Posterior vena cava (tissue), 2 donors: ENCODE data around the gene NUP62. TPM values are rescaled to one million over a fixed set of nuclear protein-coding genes. Genes with fewer than 3 reads are reported as not detected.
"Not testable (repeated sequence)": the region's sequence is repeated elsewhere in the genome, so short reads cannot be mapped to it uniquely, and the experiment has no call there.

Source experiments
- DNase-seq: peaks from one replicate; pipeline ENCODE4 v3.0.0-alpha.2; 2020; ENCODE audit warnings: low spot score
- intact Hi-C, 2 donors: fragments of 100-400 bp; cut with DNase I; formaldehyde crosslinking; loops; one replicate each; pipeline versions ENCODE4 v1.14.1 to v1.14.2; 2022 to 2023
- long read RNA-seq, 2 donors: library from polyadenylated mRNA; unstranded; transcript quantifications; one replicate each; pipeline ENCODE4 v2.0.0, GENCODE V29; 2020 to 2021
- total RNA-seq, 2 donors: library from RNA; stranded (reverse); fragmentation: NEBNext Ultra II Directional; extraction: Animal tissue kit (Norgen Biotek cat#: 25700); gene quantifications; one replicate each; pipeline ENCODE4 v1.2.1, GENCODE V29; 2021
- donor health status: DM: yes; HTN: yes; CAD: no.
- donor health status: DM: yes; HTN: yes; CAD: no.

NUP62 gene
- 10 to 100 TPM; 21.9 to 27.1 TPM for total RNA-seq
- long read RNA-seq, donor 1, partial matches to known transcripts, result 0 of 19 reads
- long read RNA-seq, donor 1, other reads (novel, unspliced or antisense), result 14 of 19 reads
- long read RNA-seq, donor 2, transcript NUP62-201 (3 exons, 2,870 nt), result minor isoform, 18 of 102 reads
- long read RNA-seq, donor 2, transcript NUP62-211 (3 exons, 2,053 nt), result minor isoform, 10 of 102 reads
- long read RNA-seq, donor 2, transcript NUP62-202 (2 exons, 3,479 nt), result major isoform, 32 of 102 reads
- long read RNA-seq, donor 2, partial matches to known transcripts, result 0 of 102 reads
- long read RNA-seq, donor 2, other reads (novel, unspliced or antisense), result 41 of 102 reads

DNA sequence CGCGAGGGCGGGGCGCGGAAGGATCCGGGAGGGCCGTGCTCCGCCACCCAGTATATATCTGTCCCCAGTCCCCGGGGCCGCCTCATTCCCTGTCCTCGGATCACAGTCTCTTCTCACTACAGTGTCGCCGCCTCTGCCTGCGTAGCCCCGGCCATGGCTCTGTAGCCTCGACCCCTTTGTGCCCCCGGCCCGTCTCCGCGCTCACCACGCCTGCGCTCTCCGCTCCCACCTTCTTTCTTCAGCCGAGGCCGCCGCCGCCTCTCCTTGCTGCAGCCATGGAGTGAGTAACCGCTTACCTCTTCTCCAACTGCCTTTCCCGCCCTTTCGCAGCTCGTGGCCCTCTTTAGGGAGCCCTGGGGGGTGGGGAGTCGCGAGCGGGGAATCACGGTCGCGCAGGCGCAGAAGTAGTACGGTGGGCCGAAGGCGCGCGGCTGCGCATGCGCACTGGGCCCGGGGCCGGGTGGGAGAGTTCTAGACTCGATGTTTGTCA lies at the start of gene NUP62, which contains the start of gene ATF5:
Gene NUP62, minus strand, starts transcription at position 384 of the 490 bp plus-strand sequence. CDS start 19,697 bp downstream, outside the sequence.
Gene ATF5, plus strand, starts transcription at position 85 of the 490 bp plus-strand sequence. CDS start 1,646 bp downstream, outside the sequence.
- peak; percentile 97 for DNase-seq

DNA sequence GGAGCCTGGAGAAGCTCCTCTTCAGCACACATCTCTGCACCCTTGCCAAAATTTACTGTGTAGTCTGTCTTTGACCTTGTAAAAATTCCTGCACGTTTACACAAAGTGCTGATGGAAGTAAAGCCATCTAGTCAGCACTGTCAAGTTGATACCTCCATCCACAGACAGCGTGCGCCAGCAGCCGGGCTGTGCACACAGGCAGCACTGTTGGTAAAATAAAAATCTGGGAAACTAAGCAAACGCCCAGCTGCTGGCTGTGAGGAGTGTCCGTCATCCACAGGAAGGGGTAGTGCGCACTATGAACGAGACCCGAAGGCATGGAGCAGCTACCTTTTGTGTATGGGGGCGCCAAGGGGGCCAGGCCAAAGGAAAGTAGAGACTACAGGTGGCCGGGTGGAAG lies 49.0 kb upstream of the NUP62 start:
- no peak for DNase-seq
- intact Hi-C loops, result no loop called here

More for the DNA sequence above, at the start of gene NUP62, which contains the start of gene ATF5:
- intact Hi-C loops, result no loop called here

DNA sequence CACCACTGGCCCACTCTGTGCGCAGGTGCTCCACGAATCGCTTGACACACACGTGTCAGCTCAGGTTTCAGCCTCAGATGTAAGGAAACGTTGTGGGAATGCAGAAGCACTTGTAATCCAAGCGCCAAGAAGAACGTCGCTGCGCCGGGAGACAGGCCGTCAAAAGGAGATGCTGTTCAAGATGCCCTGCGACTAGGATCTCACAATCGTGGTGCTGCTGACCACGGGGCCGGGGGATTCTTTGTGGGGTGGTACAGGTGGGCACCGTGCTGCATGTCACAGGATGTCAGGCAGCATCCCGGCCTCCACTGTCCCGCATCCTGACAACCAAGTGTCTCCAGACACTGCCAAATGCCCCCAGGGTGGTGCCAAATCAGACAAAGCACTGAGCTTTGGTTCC lies 48.6 kb upstream of the NUP62 start:
- intact Hi-C loops, result no loop called here
- no peak for DNase-seq

- DNase-seq, result no peak
- intact Hi-C loops, result no loop called here
These were observed 47.8 kb upstream of the NUP62 start for GRCh38 chr19:49977076-49977475.

GRCh38 chr19:49976496-49976895 lies 47.2 kb upstream of the NUP62 start:
- intact Hi-C loops, result no loop called here
- no peak for DNase-seq

GRCh38 chr19:49975051-49975450 lies 45.7 kb upstream of the NUP62 start:
- intact Hi-C loops, result no loop called here

DNA sequence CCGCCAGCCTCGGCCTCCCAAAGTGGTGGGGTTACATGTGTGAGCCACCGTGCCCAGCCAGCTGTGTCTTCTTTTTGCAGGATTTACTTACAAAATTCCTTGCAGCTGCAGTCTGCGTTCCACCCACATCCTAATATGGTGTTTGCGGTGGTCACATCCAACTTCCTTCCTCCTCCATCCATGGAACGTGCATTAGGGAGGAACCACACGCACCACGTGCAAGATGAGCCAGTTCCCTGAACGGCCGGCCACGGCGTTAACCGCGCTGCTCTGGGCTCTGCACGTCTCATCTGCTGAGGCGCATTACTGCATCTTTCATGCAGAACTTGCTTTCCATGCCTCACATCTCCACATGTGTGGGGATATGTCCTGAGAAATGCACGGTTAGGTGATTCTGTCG lies 44.7 kb upstream of the NUP62 start:
- intact Hi-C loops, result no loop called here
- peak; percentile 89 for DNase-seq

More at GRCh38 chr19:49975051-49975450, 45.7 kb upstream of the NUP62 start:
- no peak for DNase-seq

GRCh38 chr19:49972841-49973240 lies 43.5 kb upstream of the NUP62 start:
- intact Hi-C loops, result no loop called here
- DNase-seq, result no peak

- intact Hi-C loops, result no loop called here
- DNase-seq, result no peak
These were observed 42.7 kb upstream of the NUP62 start for GRCh38 chr19:49971991-49972411.

DNA sequence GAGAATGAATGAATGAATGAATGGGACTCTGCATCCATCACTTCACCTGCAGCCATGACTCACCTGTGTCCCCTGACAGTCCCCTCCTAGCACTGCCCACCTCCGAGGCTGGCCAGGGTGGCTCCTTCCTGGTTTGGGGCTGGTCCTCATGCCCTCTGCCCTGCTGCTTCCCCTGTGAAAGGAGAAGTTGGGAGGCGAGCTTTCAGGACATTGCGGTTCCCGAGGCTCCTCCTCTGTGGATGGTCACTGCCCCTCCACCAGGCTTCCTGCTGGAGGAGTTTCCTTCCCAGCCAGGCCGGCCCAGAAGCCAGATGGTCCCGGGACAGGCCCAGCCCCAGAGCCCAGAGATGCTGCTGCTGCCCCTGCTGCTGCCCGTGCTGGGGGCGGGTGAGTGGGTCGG lies 40.1 kb upstream of the NUP62 start:
- intact Hi-C loops, result not testable (repeated sequence)

DNA sequence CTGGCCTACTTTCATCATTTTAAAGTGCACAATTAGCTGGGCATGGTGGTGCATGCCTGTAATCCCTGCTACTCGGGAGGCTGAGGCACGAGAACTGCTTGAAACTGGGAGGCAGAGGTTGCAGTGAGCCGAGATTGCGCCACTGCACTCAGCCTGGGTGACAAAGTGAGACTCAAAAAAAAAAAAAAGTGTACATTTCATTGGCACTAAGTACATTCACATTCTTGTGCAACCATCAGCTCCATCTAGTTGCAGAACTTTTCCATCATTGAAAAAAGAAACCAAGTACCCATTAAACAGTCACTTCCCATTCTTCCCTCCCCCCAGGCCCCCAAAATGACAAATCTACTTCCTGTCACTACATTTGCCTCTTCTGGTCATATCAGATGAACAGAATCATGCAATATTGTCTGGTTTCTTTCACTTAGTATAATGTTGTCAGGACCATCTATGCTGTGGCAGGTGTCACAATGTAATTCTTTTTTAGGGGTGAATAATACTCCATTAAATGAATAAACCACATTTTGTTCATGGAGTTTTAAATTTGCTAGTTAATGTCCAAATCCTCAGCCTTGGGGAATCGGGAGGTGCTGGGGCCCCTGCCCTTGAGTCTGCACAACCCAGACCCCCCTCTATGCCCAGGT lies 39.1 kb upstream of the NUP62 start:
- intact Hi-C loops, result no loop called here
- DNase-seq, result no peak

More for the DNA sequence above, 40.1 kb upstream of the NUP62 start:
- DNase-seq, result not testable (repeated sequence)

GRCh38 chr19:49960980-49961379 lies 31.7 kb upstream of the NUP62 start, which contains the start of gene SIGLEC11:
Gene SIGLEC11, minus strand, starts transcription at chr19:49961172. Its CDS starts 91 bp downstream, at chr19:49961081.
- intact Hi-C loops, result not testable (repeated sequence)
- DNase-seq, result peak; percentile 47

- peak; percentile 35 for DNase-seq
- intact Hi-C loops, result not testable (repeated sequence)
These were observed 30.6 kb upstream of the NUP62 start for GRCh38 chr19:49959892-49960291.

DNA sequence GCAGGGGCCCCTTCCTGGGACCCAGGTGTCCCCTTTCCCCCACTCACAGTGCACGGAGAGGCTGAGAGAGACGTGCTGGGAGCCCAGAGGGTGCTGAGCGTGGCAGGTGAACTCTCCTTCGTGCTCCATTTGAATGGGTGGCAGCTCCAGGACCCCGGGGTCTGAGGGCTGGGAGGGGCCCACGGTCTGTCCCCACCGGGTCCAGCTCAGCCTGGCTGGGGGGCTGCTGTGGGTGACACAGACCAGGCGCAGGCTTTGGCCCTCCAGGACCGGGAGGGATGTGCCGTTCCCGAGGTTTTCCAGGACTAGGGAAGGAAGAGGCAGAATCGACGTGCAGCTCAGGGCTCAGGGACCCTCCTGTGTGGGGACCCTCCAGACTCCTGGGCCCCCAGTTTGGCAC lies 29.3 kb upstream of the NUP62 start:
- DNase-seq, result peak; percentile 31
- intact Hi-C loops, result not testable (repeated sequence)

DNA sequence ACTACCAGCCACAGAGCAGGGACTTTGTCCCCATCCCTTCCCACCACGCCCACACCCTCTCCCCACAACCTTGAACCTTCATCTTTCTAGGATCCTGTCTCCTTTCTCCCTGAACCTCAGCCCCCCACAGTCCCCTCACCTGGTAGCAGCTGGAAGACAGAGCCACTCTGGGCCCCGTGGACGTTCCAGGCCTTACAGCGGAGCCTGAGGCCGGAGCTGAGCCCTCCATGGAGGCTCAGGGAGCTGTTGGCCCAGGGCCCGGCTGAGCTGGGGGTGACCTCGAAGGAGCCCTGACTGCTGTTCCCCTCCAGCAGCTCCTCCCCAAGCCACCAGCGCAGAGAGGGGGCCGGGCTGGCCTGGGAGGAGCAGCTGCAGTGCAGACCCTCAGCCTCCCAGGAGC lies 28.8 kb upstream of the NUP62 start:
- intact Hi-C loops, result not testable (repeated sequence)
- peak; percentile 16 for DNase-seq

- peak; percentile 20 for DNase-seq
- intact Hi-C loops, result no loop called here
These were observed 28.1 kb upstream of the NUP62 start for GRCh38 chr19:49957262-49957915.

DNA sequence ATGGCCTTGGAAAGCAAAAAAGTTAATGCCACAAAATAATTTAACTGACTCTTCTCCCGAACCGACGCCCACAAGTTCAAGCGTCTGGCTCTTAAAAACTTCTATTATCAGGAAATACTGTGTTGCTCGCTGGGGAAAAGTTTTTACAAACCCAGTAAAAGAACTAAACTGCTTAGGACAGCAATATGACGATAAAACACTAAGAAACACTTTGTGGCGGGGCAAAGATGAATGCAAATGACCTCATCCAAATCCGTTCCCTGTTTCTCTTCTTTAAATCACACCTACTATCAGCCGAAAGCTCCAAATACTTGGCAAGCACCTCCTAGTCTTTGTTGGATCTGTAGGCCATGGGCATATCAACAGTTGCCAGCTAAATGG lies 26.8 kb upstream of the NUP62 start:
- DNase-seq, result peak; percentile 10
- intact Hi-C loops, result no loop called here

GRCh38 chr19:49954933-49955332 lies 25.6 kb upstream of the NUP62 start:
- intact Hi-C loops, result no loop called here
- DNase-seq, result peak; percentile 26

DNA sequence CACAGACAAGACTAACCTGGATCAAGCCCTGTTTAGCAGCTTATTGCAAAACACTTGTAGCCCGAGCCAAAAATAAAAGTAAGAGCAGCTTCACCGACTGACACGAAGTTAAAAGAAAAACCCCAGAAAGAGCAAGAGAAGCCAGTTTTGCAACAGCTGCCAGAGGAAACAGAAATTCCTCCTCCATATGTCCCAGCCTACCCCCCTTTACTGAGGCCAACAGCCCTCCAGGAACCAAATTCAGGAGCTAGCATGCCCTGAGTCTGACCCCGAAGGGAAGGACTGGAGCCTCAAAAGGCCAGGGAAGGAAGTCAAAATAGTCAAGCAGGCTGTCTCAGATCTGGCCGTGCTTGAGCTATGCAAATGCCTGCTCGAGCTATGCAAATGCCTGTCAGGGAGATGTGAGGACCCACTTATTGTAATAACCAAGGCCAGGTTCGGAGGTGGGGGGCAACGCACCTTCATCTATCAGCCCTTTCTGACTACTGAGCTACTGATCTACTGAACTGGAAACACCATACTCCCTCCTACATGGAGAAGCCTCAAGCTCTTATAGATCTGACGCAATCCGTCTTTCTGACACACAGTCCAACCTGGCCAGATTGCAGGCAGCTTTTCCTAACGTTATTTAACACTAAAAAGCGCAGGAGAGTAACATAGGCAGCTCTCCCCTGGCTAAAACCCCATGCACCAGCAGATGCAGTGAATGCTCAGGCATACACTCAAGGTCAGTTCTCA lies 25.0 kb upstream of the NUP62 start:
- DNase-seq, result peak; percentile 62
- intact Hi-C loops, result no loop called here
